A549 treated with GW870086 at 1 μM for 4 hours (cell line): ENCODE data around the gene THSD7B. TPM values are rescaled to one million over a fixed set of nuclear protein-coding genes. Genes with fewer than 3 reads are reported as not detected.

Experiments
- total RNA-seq: library from RNA; stranded (reverse); fragments of 200-300 nt; extraction: Qiagen RNA extraction; gene quantifications from 5 replicates; pipeline ENCODE4 v1.2.3, GENCODE V29; 2022; ENCODE audit warnings: low read depth

The THSD7B gene, protein sequence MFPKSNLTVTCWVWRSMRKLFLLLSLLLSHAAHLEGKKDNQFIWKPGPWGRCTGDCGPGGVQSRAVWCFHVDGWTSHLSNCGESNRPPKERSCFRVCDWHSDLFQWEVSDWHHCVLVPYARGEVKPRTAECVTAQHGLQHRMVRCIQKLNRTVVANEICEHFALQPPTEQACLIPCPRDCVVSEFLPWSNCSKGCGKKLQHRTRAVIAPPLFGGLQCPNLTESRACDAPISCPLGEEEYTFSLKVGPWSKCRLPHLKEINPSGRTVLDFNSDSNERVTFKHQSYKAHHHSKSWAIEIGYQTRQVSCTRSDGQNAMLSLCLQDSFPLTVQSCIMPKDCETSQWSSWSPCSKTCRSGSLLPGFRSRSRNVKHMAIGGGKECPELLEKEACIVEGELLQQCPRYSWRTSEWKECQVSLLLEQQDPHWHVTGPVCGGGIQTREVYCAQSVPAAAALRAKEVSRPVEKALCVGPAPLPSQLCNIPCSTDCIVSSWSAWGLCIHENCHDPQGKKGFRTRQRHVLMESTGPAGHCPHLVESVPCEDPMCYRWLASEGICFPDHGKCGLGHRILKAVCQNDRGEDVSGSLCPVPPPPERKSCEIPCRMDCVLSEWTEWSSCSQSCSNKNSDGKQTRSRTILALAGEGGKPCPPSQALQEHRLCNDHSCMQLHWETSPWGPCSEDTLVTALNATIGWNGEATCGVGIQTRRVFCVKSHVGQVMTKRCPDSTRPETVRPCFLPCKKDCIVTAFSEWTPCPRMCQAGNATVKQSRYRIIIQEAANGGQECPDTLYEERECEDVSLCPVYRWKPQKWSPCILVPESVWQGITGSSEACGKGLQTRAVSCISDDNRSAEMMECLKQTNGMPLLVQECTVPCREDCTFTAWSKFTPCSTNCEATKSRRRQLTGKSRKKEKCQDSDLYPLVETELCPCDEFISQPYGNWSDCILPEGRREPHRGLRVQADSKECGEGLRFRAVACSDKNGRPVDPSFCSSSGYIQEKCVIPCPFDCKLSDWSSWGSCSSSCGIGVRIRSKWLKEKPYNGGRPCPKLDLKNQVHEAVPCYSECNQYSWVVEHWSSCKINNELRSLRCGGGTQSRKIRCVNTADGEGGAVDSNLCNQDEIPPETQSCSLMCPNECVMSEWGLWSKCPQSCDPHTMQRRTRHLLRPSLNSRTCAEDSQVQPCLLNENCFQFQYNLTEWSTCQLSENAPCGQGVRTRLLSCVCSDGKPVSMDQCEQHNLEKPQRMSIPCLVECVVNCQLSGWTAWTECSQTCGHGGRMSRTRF (N-terminal part only)
- not detected in 5 replicates for total RNA-seq

DNA sequence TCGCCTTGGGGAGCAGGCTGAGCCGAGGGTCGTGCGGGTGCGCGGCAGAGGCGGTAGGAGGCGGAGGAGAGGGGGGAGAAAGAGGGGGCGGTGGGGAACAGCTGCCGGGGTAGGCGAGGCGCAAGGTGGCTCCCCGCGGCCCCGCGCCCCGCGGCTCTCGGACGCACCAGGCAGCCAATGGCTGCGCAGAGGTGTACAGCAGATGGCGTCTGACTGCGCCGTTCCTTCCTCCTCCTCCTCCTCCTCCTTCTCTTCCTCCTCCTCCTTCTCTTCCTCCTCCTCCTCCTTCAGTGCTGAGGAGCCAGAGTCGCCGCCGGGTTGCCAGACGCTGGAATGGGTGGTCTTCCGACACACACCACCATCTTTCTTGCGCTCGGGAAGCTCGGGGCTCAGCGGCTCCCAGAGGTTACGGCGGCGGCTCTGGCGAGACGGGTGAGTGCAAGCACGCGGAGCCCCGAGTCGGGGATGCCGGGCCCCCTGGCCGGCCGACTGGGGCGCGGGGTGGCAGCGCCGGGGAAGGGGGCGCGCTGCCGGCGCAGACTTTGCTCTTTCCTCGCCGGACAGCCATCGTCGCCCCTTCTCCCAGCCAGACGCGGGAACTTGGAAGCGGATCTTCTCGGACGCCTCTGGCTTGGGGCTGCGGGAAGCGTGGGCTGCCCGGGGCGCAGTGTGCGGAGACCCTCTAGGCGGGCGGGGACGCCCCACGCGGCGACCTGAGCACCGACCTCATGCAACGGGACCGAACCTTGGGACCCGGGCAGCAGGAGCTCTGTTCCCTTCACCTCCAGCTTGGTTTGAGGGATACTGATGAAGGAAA is at the start of gene THSD7B:
THSD7B (plus strand) TSS at position 290 of the 817 bp plus-strand sequence. CDS start 116,634 bp downstream, outside the sequence.

